GM19372 (cell line): ENCODE results near the gene LY86.
A peak's percentile ranks its signal among the peaks of the same experiment; 100 is the strongest.

Source experiments
- ATAC-seq: cut with Tn5 transposase; IDR thresholded peaks from one replicate; pipeline ENCODE4 v1.9.1; 2021; ENCODE audit warnings: mild to moderate bottlenecking, low read depth, moderate library complexity; ENCODE audit not compliant: unreplicated experiment

Gene LY86

DNA sequence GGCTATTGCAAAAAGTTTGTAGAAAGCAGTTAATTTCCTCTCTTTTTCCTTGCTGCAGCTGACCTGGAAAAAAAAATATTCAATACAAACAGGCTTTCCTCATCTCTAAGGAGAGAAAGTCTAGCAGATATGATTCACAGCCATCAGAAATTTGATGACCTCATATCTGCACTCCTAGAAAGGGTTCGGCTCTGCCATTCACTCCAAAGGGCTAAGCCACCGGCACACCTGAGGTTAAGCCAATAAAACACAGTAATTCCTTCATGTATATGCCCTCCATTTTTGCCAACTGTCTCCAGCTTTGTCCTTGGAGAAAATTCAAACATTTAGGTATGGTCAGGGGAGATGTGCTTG, 18.7 kb upstream of the LY86 start:
- ATAC-seq = no peak

DNA sequence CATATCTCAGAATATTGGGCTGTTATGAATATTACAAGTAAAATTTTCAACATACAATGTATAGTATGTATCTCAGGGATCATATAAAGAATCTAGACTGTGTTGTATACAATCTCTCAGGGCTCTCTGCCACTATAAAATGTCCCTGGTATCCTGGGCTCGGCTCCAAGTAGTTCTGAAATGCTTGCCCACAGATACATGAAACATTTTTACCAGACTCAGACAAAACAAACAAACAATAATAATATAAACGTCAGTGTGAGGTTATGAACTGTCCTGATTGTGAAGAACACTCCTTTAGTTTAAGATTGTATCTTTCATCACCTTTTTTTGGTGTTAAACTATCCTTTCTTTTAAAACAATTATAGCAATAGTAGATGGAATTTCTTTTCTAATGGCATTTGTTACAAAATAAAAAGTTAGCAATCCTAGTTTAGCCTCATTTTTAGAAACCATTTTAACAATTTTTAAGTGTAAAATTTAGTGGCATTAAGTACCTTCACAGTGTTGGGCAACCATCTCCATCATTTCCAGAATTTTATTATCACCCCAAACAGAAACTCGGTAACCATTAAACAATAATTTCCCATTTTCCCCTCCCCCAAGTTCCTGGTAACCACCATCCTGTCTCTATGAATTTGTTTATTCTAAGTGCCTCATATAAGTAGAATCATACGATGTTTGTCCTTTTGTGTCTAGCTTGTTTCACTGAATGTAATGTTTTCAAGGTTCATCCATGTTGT, 17.4 kb upstream of the LY86 start:
- ATAC-seq = no peak

DNA sequence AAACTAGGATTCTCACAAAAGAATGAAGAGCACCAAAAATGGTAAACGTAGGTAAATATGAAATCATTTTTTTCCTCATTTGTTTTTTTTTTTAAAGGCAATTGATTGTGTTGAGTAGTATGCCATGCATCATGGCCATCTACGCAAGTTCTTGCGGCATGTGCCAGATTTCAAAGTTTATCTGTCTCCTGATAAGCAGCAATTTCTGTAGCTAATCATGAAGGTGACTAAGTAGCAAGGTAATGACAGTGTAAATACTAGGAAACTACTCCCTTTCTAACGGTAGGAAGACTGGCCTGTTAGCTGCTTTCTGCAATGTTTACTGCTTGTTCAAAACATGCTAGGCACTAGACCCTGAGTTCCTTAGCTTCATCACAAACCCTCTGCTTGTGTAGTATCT, 13.4 kb upstream of the LY86 start:
- no peak for ATAC-seq

DNA sequence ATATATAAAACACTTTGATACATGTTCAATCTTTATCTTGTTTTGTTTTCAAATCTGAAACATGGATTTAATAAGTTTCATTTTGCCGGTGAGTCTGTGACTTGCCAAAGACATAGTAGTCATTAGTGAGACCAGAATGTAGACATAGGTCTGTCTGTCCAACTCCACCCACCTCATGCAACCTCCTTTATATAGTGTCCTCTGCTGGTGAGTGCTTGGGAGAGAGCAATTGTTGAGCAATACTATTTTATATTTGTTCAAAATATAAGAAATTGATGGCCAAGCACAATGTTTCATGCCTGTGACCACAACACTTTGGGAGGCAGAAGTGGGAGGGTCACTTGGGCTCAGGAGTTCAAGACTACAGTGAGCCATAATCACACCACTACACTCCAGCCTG, 10.8 kb upstream of the LY86 start:
- ATAC-seq = no peak

DNA sequence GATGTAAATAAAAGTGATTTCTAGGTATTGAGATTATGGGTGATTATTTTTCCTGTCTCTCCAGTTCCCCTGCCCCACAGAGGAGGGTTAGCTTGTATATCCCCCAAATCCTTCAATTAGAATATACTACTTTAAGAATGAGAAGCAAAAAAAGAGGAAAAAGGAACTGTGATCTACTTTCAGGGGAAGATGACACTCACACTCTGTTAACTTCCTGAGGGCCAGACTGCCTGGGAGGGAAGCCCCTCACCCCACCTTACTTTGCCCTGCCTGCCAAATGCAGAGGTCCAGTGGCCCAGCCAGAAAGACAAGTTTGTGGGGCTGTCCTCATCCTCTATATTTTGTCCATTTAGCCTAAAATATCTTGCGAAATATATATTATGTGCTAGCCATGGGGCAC, 9.2 kb upstream of the LY86 start:
- no peak for ATAC-seq

DNA sequence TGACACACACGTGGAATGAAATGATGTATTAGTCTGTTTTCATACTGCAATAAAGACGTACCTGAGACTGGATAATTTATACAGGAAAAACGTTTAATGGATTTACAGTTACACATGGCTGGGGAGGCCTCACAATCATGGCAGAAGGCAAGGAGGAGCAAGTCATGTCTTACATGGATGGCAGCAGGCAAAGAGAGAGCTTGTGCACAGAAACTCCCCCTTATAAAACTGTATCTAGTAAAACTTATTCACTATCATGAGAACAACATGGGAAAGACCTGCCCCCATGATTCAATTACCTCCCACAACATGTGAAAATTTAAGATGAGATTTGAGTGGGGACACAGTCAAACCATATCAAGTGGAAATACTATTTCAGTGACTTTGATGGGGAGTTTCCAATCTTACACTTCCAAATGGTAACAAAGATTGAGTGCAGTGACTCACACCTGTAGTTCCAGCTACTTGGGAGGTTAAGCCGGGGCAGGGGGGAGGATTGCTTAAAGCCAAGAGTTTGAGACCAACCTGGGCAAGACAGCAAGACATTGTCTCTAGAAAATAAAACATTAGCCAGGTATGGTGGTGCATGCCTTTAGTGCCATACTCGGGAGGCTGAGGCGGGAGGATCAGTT, 8.2 kb upstream of the LY86 start:
- no peak for ATAC-seq

- no peak for ATAC-seq
These were observed 7.5 kb upstream of the LY86 start for GRCh38 chr6:6581054-6581453.

- no peak for ATAC-seq
These were observed 6.4 kb upstream of the LY86 start for GRCh38 chr6:6582131-6582530.

GRCh38 chr6:6583836-6584235, 4.7 kb upstream of the LY86 start:
- ATAC-seq = no peak

- no peak for ATAC-seq
These were observed 4.1 kb upstream of the LY86 start for GRCh38 chr6:6584310-6585002.

DNA sequence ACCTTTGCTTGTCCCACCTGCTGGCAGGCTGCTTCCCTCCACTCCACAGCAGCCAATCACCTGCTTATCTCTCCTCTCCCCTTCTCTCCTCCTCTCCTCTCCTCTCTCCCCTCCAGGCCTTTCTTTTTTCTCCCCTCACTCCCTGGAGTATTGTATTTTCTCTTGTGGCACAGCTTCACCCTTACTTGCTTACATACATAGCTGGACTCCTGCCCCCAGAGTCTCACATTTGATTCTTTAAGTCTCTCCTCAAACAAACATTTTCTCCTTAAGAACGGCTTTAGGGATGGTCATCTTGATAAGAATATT, 3.6 kb upstream of the LY86 start:
- ATAC-seq = no peak

DNA sequence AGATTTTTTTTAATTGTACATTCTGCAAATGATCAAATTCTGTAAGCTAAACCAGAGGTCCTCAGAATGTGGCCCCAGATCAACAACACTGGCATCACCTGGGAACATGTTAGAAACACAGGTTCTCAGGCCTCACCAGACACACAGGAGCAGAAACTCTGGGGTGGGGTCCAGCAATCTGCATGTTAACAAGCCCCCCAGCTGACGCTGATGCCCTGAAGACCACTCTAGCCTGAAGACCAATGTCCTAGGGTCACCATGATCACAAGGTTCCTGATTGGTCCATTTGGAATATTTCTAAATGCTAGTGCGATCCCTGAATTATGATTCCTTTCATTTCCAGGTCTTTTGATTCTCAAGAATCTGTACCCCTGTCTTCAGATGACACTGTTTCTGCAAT, 2.4 kb upstream of the LY86 start:
- no peak for ATAC-seq

- peak; percentile 34 for ATAC-seq
These were observed 1.6 kb upstream of the LY86 start for GRCh38 chr6:6586671-6587526.

DNA sequence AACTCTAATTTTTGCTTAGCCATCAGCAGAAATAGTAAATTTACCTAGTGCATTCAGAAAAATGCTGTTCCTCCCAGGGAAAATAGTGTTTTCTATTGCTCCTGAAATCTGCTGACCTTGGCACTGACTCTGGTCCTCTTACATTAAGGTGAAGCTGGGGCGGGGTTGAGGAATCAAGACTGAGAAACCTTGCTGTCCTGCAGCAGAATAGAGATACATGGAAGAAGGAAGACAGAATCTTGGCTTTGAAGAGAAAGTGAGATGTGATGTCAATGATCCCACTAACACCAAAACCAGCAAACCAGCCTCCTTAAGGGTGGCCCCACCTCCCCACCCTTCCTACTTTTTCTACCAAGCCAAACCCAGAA, 840 bp upstream of the LY86 start:
- no peak for ATAC-seq

DNA sequence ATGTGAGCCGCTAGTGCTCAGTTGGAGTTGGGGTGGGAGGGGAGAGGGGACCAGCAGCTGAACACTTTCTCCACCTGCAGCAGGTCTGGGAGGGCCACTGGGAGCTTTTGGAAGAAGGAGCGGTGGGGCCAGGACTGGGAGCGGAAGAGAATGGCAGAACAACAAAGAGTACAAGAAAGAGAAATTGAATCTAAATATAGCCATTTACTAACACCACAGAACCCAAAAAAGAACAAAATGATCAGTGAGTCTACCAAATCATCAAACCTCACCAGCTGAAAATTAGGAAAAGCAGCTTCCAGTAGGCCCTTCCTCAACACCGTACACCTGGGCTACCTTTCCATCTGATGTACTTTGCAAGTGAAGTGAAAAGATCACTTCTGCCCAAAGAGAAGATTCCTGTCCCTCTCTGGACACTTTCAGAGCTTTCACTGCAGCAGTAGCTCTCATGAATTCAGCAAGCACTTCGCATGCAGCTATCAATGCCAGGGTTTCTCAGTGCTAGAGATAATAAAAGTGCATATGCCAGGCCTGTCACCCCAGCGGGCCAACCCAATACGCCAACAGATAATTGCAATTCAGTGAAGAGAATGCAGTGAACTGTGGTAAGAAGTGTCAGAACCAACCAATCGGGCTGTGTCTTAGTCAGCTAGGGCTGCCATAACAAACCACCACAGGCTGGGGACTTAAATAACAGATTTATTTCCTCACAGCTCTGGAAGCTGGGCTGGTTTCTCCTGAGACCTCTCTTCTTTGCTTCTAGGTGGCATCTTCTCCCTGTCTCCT, 597 bp downstream of the LY86 start:
- ATAC-seq = no peak

DNA sequence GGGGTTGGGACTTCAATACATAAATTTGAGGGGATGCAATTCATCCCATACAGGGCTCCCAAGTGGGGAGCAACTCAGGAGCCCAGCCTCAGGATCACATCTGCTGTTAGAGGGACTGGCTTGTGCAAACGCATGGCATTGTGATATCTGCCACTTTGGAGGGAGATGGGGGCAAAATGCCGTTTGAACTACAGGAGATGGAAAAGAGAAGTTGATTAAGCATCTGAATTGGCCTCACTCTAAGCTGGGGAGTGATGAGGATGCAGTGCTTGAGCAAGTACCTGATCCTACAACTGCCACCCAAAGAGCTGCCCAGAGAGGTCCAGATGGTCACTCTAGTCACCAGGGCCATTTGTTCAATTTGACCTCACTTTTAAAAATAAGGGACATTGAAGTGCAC, 2.0 kb downstream of the LY86 start:
- ATAC-seq = no peak

- ATAC-seq = peak; percentile 32
These were observed 3.4 kb downstream of the LY86 start for GRCh38 chr6:6591778-6592465.

- ATAC-seq = no peak
These were observed 4.4 kb downstream of the LY86 start for GRCh38 chr6:6592826-6593475.

DNA sequence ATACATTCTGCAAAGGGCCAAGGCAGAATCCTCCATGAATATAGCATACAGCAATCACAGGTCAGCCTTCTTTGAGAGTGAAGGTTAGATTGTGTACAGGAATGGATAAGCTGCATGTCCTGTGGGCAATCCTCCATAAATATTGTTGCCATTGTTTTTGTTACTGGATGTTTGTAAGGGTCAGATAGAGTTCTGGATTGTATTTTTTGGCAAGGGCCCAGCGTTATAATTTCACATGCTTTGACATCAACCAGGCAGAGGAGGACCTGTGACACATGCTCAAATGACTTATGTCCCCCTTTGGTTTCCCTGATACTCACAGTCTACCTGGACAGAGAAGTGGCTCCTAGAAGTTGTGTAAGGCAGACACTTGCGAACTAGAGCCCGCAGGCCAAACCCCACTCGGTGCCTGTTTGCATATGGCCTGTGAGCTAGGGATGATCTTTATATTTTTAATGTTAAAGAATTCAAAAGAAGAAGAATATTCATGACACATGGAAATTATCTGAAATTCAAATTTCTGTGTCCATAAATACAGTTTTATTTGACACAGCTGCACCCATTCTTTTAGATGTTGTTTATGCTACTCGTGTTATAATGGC, 5.4 kb downstream of the LY86 start:
- no peak for ATAC-seq
